ENCODE results near the gene TSHZ1.

The TSHZ1 gene

DNA sequence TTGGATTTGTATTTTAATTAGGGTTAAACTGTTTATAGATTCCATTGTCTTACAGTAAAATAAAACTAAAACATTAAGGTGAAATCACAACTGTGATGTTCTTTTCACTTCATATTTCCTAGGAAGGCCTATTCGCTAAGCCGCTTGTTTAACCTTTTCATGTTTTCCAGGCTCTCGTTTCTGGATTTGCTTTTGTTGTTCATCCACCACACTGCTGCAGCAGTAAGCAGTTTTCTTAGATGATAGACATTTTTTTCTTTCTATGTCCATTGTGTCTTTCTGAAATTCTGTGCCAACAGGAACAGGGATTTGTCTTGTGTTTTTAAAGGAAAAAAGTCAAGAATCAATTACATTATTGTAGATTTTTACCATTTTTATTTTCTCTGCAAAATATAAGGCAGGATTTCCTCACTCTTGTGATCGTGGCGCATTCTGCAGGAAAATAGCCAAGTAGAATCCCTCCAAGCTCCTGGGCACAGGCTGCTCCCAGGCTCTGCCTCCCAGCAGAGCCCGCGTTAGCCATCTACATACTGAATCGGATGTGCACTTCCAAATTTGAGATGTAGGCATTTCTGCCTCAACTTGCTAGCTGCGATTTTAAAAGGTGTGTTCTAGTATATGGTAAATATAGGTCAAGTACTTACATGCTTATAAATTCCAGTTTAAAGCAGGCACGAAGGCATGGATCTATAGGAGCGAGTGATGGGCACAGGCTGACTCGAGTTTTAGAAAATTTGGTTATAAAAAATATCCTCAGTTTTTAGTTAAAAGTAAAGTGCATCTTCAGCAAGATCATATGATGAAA, 10.2 kb downstream of the TSHZ1 start:
- Histone ChIP-seq H3K9me3 (ENCODE audit: low read length) (no peaks in the 10 kb centered on the region), H3K4me3 (ENCODE audit: low read depth, low read length, poor library complexity, severe bottlenecking) (no peak overlapping the region), H3K9ac (ENCODE audit: low read length) (no peak overlapping the region), H3K36me3 (ENCODE audit: insufficient read depth, low read length) (no peaks in the 10 kb centered on the region), H2AFZ (ENCODE audit: low read length) (no peak overlapping the region), H3F3A (ENCODE audit: insufficient read depth, low read length) (no peaks in the 10 kb centered on the region), H3K27ac (ENCODE audit: low read depth, low read length, poor library complexity, severe bottlenecking) (no peak overlapping the region), H3K27me3 (ENCODE audit: insufficient read depth, low read length) (no peaks in the 10 kb centered on the region; the same call in 1 of the 2 replicates), H3K4me2 (ENCODE audit: low read length) (no peak overlapping the region), H3K4me1 (ENCODE audit: insufficient read depth, low read length, severe bottlenecking) (no peaks in the 10 kb centered on the region), H4K20me1 (ENCODE audit: insufficient read depth, low read length) (no peaks in the 10 kb centered on the region), H3K79me2 (ENCODE audit: insufficient read depth, low read length) (no peaks in the 10 kb centered on the region), H3K9me2 (ENCODE audit: low read depth, low read length) (no peaks in the 10 kb centered on the region)
- no peak for TF ChIP-seq EZH2 (IDR thresholded peaks at IDR 0.05; ENCODE audit: borderline replicate concordance, low read length)
- TF ChIP-seq, protein P1, sequence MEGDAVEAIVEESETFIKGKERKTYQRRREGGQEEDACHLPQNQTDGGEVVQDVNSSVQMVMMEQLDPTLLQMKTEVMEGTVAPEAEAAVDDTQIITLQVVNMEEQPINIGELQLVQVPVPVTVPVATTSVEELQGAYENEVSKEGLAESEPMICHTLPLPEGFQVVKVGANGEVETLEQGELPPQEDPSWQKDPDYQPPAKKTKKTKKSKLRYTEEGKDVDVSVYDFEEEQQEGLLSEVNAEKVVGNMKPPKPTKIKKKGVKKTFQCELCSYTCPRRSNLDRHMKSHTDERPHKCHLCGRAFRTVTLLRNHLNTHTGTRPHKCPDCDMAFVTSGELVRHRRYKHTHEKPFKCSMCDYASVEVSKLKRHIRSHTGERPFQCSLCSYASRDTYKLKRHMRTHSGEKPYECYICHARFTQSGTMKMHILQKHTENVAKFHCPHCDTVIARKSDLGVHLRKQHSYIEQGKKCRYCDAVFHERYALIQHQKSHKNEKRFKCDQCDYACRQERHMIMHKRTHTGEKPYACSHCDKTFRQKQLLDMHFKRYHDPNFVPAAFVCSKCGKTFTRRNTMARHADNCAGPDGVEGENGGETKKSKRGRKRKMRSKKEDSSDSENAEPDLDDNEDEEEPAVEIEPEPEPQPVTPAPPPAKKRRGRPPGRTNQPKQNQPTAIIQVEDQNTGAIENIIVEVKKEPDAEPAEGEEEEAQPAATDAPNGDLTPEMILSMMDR (IDR thresholded peaks at IDR 0.05; ENCODE audit: low read length) = no peak

DNA sequence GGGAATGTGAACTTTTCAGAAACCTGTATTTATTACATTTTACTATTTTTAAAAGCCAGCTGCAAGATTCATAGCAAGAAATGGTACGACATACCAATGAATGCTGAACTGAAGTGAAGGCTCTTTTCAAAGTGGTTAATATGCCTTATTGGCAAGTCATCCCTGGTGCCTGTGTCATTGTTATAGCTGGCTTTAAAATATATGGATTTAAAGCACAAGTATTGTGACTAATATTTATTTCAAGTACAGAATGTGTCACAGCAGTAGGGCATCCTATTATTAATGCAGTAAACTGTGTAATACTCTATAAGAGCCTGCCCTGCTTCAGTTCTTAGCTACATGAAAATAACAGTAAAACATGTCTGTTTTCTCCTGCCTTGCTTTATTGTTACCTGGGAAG, 10.8 kb downstream of the TSHZ1 start:
- Histone ChIP-seq H3K27ac (ENCODE audit: low read depth, low read length, poor library complexity, severe bottlenecking) (no peak overlapping the region), H3K4me2 (ENCODE audit: low read length) (no peak overlapping the region), H3K9ac (ENCODE audit: low read length) (no peak overlapping the region), H3F3A (ENCODE audit: insufficient read depth, low read length) (no peaks in the 10 kb centered on the region), H2AFZ (ENCODE audit: low read length) (no peak overlapping the region), H3K9me2 (ENCODE audit: low read depth, low read length) (no peaks in the 10 kb centered on the region), H3K4me1 (ENCODE audit: insufficient read depth, low read length, severe bottlenecking) (no peaks in the 10 kb centered on the region), H4K20me1 (ENCODE audit: insufficient read depth, low read length) (no peaks in the 10 kb centered on the region), H3K27me3 (ENCODE audit: insufficient read depth, low read length) (no peaks in the 10 kb centered on the region; the same call in 1 of the 2 replicates), H3K79me2 (ENCODE audit: insufficient read depth, low read length) (no peaks in the 10 kb centered on the region), H3K9me3 (ENCODE audit: low read length) (no peaks in the 10 kb centered on the region), H3K36me3 (ENCODE audit: insufficient read depth, low read length) (no peaks in the 10 kb centered on the region), H3K4me3 (ENCODE audit: low read depth, low read length, poor library complexity, severe bottlenecking) (no peak overlapping the region)
- TF ChIP-seq EZH2 (IDR thresholded peaks at IDR 0.05; ENCODE audit: borderline replicate concordance, low read length) = no peak
- TF ChIP-seq, protein P1 (IDR thresholded peaks at IDR 0.05; ENCODE audit: low read length) = no peak

DNA sequence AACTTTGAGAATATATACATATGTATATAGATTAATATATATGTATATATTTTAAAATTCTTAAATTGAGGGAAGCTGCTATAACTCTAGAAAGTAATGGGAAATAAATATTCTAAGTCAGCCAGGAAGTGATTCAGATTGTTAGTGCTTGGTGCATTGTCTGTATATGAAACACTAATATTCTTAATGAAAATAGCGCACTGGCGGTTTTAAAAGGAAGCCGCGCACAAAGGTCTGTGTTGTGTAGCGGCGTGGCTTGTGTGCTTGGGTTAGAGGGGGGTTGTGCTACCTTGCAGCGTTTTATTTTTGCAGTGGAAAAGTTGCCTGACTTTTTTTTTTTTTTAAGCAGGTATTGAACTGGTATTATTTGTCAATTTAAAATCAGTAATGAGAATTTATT, 11.3 kb downstream of the TSHZ1 start:
- Histone ChIP-seq H3K79me2 (ENCODE audit: insufficient read depth, low read length) (no peaks in the 10 kb centered on the region), H3K4me2 (ENCODE audit: low read length) (no peak overlapping the region), H3K9me2 (ENCODE audit: low read depth, low read length) (no peaks in the 10 kb centered on the region), H3K27me3 (ENCODE audit: insufficient read depth, low read length) (no peaks in the 10 kb centered on the region; the same call in 1 of the 2 replicates), H3K9me3 (ENCODE audit: low read length) (no peaks in the 10 kb centered on the region), H3K4me1 (ENCODE audit: insufficient read depth, low read length, severe bottlenecking) (no peaks in the 10 kb centered on the region), H4K20me1 (ENCODE audit: insufficient read depth, low read length) (no peaks in the 10 kb centered on the region), H3F3A (ENCODE audit: insufficient read depth, low read length) (no peaks in the 10 kb centered on the region), H3K9ac (ENCODE audit: low read length) (no peak overlapping the region), H3K4me3 (ENCODE audit: low read depth, low read length, poor library complexity, severe bottlenecking) (no peak overlapping the region), H2AFZ (ENCODE audit: low read length) (no peak overlapping the region), H3K27ac (ENCODE audit: low read depth, low read length, poor library complexity, severe bottlenecking) (no peak overlapping the region), H3K36me3 (ENCODE audit: insufficient read depth, low read length) (no peaks in the 10 kb centered on the region)
- TF ChIP-seq, protein P1 (IDR thresholded peaks at IDR 0.05; ENCODE audit: low read length) = no peak
- no peak for TF ChIP-seq EZH2 (IDR thresholded peaks at IDR 0.05; ENCODE audit: borderline replicate concordance, low read length)
